ENCODE data around the gene FAM181B.
"Not testable (repeated sequence)": the region's sequence is repeated elsewhere in the genome, so short reads cannot be mapped to it uniquely, and the experiment has no call there.

Gene FAM181B

DNA sequence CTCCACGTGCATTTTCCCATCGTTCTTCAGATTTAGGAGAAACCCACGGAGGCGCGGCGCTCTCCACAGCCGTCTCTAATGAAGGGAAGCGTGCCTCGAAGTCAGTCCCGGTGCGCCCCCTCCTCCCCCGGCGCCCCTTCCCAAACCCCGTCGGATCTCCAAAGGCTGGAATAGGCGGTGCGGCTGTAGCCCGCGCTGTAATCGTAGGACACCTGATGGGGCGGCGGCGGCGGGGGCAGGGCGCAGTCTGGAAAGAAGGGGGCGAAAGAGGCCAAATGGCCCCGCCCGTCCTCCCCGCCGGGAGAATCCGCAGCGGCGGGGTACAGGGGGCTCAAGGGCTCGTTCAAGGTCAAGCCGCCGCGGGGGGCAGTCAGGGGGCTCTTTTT, 1.3 kb downstream of the FAM181B start:
- no peak for DNase-seq

DNA sequence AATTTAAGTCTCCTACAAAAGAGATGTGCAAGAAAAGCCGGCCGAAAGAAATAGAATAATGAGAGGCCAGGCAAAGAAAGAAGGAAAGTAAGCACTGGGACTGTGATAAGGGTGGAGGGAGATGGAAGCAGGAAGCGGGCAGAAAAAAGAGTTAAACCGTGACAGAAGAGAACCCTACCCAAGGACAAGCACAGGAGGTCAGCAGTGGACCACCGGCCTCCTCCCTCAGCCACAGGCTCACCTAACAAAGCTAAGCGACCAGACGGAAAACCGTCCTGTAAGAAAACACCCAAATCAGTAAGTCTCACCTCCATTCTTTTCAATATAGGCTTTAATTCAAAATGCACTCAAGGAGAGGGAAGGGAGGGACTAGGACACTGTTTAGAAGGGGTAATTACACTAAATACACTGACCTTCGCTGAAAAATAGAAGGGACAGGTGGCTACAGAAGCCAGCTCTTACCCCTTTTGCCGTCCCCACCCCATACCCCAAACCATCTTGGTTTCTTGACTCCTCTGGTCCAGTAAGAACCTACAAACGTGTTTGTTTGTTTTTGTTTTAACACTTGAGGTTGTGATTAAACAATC, 1.9 kb downstream of the FAM181B start:
- DNase-seq = no peak

DNA sequence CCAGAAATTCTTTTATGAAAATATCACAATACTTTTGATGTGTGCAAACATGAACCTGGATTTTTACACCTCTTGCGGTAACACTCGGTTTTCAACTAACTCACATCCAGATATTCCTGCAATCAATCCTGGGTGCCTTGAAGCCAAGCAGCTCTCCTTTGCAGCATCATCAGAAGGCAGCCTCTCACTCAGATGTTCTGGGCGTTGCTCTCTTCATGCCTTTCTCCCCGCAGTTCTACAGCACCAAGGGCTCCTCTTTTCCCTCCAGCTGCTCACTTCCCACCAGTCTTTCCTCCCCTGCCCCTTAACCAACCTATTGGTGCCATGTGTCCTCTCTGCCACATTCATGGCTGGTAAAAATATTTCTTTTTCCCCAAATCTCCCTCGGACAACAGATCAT, 2.9 kb downstream of the FAM181B start:
- no peak for DNase-seq

DNA sequence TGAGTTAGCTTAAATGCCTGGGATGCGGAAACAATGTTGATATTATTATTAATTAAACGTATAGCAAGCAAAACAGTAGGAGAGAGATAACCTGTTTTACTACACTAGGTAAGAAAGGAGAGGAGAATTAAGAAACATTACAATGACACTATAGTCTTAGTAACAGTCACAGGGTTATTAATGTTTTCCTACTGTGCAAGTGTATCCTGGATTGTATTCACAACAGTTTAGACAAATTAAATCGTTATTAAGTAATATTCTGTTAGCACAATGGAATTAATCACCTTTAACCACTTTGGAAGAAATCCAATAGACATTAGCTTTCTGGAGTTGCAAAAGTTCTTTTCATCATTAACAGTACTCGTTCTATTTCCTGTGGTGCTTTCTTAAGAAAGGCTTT, 3.4 kb downstream of the FAM181B start:
- no peak for DNase-seq

DNA sequence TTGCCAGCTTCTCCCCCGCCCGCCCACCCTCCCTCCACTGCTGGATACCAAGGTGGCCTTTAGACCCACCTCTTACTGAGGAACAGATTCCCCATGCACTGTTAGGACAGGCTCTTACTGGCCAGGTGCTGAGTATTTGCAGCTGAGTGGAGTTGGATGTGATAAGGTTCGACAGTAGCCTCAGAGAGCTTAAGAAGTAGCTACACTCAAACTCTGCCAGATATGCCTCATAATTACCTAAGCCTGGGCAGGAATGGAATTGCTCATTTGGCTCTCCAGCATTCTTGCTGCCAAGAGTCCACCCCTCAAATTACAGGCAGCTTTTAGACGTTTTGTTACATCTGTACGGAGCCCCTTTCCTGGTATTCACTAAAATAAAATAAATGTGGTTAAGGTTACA, 9.6 kb downstream of the FAM181B start:
- no peak for DNase-seq

DNA sequence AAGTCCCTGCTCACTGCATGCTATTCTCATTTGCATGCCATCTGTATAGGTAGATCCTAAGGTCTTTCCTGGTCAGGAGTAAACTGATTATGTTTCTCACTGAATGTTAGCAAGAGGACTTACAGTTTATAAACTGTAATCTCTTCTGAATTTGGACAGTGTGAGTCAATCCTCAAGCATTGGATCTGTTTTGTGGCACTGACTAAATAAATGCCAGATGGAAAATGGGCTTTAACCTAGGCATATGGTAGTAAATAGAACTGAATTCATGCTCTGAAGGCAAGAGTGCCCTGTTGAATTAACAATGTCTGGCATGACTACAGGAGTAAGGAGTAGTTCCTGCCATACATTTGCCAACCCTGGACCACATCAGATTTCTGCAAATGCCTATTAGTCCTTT, 11.4 kb downstream of the FAM181B start:
- DNase-seq = no peak

DNA sequence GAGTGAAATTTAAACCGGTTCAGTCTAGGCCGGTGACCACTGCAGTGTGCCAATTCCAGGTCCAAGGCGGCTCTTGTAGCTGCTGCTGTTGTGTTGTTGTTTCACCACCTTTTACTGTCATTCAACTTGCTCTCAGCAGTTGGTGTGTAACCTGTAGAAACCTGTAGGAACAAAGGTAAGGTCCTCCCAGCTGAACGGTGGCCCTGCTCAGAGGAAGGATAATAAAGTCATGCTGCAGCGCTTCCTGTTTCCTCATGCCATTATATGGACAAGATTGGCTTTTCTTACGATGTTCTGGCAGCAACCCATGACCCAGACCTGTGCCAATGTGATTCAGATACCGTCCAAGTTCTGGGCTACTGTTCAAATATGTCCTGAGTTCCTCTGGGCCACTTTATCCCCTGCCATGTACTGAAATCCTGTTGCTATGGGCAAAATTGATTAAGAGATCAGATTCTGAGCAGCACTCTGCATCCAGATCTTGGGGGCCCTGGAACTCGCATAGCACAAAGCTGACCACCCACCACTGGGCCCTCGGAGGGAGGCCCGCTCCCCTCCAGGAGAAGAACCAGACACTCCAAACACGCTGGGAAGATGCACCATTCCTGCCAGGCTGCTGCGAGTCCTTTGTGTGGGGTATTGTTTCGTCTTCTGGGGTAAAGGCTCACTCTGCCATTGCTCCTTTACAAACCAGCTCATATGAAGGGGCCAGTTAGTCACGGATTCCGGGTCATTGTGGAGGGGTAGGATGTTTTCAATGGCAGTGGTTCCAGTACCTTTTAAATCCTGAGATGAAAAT, 13.2 kb downstream of the FAM181B start:
- DNase-seq = no peak

DNA sequence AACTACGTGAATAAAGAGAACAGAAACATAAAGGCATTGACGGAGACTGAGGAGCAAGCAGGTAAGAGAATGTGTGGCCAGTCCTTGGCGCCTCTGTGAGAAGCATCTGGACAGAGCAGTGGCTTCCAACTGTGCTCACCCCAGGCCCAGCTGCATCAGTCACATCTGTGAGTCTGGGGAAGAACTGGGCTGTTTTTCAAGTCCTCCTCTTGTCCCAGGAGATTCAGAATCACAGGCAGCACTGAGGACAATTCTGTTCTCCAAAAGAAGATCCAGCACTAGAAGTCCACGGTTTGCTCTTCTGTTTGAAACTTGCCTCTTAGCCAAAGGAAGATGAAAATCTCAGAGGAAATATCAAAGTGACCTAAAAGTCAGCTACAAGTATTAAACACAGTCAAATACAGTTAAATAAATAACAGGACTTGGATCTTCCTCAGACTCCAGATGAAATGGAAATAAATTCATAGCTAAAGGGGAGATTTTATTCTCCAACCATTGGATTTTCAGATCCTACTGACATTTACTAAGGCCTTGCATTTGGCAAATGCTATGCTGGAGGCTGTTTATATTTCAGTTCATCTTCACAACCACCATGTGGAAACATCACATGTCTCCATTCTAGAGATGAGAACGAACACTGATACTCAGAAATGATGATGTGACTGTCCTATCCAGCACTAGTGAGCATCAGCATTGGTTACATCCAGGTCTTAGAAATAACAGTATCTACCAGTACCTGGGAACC, 14.1 kb downstream of the FAM181B start:
- DNase-seq = peak; percentile 62

DNA sequence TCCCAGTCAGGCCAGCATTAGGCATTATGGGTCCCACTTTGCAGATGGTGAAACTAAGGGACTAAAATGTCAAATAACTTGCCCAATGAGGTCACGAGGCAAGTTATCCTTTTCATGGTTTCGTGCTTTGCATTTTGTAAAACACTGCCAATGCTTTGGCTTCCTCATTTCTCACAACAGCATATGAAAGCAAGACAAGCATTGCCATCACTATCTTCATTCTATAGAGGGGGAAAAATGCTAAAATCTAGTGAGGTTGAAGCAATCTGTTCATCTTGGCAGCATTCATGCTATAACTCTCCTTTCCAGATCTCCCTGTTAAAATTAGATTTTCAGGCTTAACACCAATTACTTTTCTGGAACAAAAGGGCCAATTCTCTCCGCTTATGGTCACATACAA, 14.8 kb downstream of the FAM181B start:
- no peak for DNase-seq

DNA sequence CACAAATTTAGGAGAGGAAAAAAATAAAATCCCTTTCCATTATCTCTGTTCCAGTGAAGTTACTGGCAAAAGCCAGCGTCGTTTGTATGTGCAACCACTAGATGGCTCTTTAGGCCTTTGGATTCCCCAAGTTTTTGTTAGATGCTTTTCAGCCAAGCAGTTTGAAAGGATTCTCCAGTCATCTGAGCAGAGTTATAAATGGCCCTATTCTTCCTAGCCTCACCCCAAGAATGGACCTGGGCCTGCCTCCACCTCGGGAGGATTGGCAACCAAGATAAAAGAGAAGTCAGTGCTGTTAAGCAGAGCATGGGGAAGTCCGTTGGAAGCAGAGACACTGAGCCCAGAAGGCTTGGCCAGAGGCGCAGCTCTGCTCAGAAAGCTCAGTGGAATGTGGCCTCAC, 15.4 kb downstream of the FAM181B start:
- peak; percentile 92 for DNase-seq

DNA sequence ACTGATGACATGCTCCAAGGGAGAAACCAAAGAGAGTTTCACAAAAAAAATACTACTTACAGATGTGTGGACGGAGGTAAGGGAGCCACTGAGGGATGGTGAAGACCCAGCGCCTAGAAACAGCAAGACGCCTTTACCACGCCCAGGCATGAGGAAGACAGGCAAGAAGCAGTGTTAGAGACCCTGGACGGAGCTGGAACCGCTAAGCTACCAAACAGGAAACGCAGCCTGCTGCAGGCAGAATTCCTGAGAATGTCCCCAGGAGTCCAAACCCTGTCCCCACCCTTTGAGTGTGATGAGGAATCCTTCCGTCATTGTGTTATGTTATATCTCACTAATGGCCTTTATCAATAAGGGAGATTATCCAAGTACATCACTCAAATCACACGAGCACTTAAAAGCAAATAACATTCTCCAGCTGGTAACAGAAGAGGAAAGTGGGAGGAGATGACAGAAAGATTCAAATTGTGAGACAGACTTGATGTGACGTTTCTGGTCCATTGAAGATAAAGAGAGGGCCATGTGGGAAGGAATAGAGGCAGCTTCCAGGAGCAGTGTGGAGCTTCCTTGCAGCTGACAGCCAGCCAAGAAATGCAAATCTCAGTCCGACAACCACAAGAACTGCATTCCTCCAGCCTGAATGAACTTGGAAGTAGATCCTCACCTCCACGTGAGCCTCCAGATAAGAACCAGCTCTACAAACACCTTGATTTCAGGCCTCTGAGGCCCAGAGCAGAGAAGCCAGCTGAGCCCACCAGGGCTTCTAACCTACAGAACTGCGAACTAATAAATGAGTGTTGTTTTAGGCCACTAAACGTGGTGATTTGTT, 19.1 kb downstream of the FAM181B start:
- no peak for DNase-seq

DNA sequence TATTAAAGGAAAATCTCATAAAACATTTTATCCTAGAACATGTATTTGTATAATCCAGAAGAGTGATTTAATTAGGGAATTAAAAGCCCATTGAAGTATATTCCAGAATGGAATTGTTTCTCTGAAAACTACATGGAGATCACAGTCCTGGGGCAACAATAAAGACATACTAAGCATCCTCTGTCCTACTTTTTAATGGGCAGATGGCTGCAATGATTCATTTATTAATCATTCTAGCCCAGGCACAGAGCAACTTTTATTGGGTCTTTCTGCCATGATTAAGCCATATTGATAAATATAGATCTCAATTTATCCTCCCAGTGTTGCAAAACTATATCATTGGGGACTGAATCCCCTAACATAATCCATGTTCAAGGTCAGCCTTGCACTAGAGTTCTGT, 22.0 kb downstream of the FAM181B start:
- DNase-seq = no peak

DNA sequence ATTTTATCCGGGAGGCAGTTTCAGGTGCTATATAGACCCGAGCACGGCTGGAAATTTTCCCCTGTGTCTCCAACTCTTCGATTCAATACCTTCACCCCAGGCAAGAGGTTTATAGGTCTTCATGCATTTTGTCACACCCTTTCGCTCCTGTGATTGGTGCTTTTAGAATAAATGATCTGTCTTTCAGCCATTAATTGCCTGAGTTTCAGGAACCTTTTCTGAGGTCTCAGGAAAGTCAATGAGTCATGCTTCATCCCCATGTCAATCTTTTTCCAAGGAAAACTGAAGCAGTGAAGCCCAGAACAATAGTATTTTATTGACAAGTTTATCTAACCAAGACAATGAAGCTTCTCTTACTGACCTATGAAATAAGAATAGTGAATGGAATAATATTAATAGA, 29.9 kb downstream of the FAM181B start:
- no peak for DNase-seq

DNA sequence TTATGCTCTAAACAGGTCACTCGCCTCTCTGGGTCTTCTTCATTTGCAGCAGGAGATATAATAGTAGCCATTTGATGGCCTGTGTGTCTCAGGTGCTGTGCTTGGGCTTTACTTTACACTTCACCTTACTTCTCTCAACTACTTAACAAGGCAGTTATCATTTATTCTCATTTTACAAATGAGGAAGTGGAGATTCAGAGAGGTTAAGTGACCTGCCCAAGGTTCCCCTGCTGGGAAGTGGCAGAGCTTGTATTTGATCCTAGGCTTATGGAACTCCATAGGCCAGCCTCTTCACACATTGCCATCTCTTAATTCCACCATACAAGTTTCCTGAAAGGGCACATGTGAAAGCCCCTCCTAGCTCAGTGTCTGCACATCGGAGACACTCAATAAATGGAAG, 30.4 kb downstream of the FAM181B start:
- DNase-seq = no peak

DNA sequence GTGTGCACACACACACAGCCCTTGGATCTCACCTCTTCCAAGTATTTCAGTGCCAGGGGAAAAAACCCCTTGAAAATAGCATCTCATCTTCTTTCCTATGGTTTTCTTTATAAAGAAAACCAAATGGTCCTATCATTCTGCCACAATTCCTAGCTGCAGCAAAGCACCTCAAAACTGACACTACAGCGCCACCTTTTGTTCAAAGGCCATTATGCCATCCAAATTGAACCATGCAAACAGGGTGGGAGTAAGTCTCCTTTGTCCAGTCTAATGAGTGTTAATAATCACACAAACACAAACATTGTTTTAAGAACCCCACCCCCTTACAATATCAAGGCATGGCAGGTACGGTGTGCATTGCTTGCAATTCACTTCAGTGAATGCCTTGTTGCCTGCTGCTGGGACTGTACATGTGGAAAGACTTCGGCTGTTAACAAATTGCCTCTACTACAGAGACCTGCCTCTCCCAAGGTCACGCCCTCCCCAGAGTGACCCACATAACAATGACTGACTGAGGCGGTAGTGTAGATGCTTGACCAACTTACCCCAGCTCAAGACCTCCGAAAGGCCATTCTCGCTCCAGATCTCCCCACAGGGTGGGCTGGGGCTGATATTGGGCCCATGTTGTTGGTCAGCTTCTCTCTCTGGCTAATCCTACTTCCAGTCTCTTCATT, 31.7 kb downstream of the FAM181B start:
- peak; percentile 58 for DNase-seq

DNA sequence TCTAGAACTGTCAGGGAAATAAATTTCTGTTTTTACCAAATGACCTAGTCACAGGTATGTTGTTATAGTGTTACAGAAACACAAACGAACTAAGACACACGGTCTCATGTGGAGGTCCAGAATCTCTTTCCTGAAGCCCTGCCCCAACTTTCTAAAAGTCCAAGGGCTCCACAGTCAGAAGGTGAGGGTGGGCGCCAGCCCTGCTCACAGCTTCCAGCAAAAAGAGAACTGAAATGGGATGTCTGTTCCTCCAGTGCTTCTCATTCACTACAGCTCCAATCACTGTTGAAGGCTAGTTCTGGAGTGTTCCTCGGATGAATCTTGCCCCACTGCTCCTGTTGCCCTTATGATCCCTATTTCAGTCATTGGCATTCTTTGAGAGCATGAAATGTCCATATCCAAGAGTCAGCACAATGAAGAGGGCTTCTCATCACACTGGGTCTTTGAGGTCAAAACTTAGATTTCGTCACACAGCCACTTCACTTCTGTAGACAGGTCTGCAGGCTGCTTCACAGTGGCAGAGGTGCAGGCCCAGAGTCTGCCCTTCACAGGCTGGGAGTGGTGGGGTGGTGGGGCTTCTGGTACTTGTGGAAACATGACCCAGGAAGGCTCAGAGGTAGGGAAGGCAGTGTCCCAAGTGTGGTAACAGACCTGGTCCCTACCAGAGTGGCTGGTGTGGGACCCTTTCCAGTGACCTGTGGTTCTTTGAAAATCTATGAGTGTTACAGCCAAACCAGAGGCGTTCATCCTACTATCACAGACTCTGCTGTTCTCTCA, 34.9 kb downstream of the FAM181B start:
- DNase-seq = no peak

DNA sequence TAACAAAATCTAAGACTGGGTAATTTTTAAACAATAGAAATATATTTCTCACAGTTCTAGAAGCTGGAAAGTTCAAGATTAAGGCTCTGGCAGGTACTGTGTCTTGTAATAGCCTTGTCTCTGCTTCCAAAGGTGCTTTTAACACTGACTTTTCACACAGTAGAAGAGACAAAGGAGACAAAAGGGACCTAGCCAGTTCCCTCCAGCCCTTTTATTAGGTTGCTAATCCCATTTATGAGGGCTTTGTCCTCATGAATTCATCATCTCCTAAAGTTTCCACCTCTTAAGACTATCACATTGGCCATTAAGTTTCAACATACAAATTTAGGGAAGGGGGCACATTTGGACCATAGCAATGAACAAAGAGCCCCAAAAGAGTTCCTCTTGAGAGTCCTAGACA, 40.7 kb downstream of the FAM181B start:
- no peak for DNase-seq

DNA sequence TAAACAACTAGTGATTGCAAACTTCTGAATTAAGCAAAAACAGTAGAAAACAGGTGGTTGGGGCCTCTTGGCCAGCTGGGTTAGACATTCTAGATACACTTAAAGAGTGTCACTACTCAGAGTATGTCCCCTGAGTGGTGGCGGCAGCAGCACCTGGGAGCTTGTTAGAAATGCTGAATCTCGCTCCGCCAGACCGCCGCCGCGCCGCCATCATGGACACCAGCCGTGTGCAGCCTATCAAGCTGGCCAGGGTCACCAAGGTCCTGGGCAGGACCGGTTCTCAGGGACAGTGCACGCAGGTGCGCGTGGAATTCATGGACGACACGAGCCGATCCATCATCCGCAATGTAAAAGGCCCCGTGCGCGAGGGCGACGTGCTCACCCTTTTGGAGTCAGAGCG, 44.3 kb downstream of the FAM181B start:
- DNase-seq = not testable (repeated sequence)

DNA sequence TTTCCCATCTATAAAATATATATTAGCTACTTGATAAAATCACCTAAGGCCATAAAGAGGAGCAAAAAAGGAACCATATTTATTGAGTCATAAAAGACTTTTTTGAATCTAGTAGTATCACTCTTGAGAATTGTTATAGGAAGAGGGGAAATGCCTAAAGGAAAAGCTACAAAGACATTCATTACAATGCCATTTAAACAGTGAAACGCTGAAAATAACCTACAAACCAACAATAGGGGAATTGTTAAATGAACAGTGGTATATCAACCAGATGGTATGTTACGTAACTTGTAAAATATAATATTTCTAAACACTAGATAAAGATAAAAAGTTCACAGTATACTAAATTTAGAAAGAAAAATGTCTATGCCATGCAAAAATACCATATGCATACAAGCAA, 47.5 kb downstream of the FAM181B start:
- no peak for DNase-seq

DNA sequence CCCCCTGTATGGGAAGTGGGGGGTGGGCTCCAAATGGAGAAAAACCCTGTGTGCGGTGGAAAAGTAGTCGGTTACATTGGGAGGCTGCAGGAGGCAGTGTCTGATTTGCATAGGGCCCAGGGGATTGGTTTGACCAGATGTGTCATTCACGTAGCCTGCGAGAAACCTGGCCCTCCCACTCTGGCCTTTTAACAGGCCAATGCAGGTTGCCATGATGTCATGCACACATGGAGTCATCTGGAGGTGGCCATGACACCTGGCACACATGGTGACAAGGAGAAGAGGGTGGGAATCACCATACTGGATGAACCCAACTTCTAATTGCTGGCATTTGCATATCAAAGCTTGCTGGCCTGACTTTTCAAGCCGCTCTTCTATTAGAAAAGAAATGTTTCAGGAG, 50.6 kb downstream of the FAM181B start:
- no peak for DNase-seq

DNA sequence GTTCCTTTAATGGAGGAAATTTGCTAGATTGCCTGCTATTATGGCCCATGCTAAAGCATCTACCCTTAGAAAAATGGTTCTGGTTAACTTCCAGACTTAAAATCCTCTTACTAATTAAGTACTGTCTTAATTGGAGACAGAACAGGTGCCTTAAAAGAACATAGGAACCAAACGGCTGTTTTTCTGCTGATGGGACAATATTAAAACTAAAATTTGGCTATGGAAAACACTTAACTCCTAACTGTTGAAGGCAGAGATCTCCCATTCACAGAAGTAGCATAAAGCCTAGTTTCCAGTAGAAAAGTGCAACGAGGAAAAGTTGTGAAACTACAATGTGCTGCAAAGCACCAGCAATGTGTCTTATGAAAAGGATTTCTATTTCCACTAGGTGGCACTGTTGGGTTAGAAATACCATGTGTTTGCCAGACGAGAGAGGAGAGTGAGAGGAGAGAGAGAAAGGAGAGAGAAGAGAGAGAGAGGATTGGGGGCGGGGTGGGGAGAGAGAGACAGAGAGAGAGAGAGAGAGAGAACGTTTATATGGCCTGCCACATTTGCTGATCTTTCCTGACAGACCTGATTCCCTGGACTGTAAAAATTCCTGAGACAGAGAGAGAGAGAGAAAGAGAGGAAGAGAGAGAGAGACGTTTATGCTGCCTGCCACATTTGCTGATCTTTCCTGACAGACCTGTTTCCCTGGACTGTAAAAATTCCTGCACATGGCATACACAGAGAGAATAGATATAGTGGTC, 51.5 kb downstream of the FAM181B start:
- peak; percentile 78 for DNase-seq
